T-cell (primary cell): ENCODE measurements around the gene ACADVL. TPM values are rescaled to one million over a fixed set of nuclear protein-coding genes. Genes with fewer than 3 reads are reported as not detected.

Experiments
- ATAC-seq, 4 experiments: fragments of 200-7000 bp in 3 of 4; fragments of 150-1000 bp in 1 of 4; cut with Tn5 transposase; replicated peaks in 1 of 4; 1 replicate in 3 of 4; 2 replicates in 1 of 4; pipeline ENCODE4 v1.10.0; 2021; ENCODE audit warnings: moderate library complexity in 3 of 4, mild to moderate bottlenecking in 2 of 4, moderate number of reproducible peaks in 1 of 4
- CTCF ChIA-PET, 2 donors: fragments of 300-600 bp; sonication (Branson Sonifier 250); formaldehyde crosslinking; loops; one replicate each; lab custom pipeline; 2022; ENCODE audit warnings: antibody characterized with exemption in 2 of 2; lab: Charles Lee
- POLR2A ChIA-PET, 2 donors: fragments of 300-600 bp; sonication (Branson Sonifier 250); formaldehyde crosslinking; loops; one replicate each; lab custom pipeline; 2022; ENCODE audit warnings: antibody characterized with exemption in 2 of 2; lab: Charles Lee
- DNase-seq, 35 experiments: peaks; one replicate each; pipeline versions ENCODE4 v3.0.0 to v3.0.0-alpha.2; 2013 to 2023
- H3K27ac ChIP-seq: one replicate; pipeline ENCODE4 v1.5.1; 2013; ENCODE audit warnings: low read length
- H3K27me3 ChIP-seq, 2 experiments: replicated peaks in 1 of 2; 1 replicate in 1 of 2; 2 replicates in 1 of 2; pipeline versions ENCODE4 v1.6.1 to v1.7.0; 2013; ENCODE audit warnings: low read length in 1 of 2, mixed read lengths in 1 of 2; ENCODE audit not compliant: control insufficient read depth in 2 of 2, insufficient read depth in 2 of 2; ENCODE audit errors: extremely low read depth in 1 of 2
- H3K36me3 ChIP-seq, 2 donors: 1 replicate in 1 of 2; 2 replicates in 1 of 2; pipeline versions ENCODE4 v1.6.1 to v1.7.0; 2013; ENCODE audit warnings: low read length in 1 of 2; ENCODE audit not compliant: control insufficient read depth in 2 of 2, insufficient read depth in 1 of 2; ENCODE audit errors: extremely low read depth in 1 of 2
- H3K4me1 ChIP-seq, 2 experiments: 1 replicate in 1 of 2; 2 replicates in 1 of 2; pipeline versions ENCODE4 v1.6.1 to v1.7.0; 2013; ENCODE audit warnings: low read length in 2 of 2, mixed read lengths in 1 of 2; ENCODE audit not compliant: insufficient read depth in 2 of 2, control insufficient read depth in 1 of 2; ENCODE audit errors: extremely low read depth in 1 of 2
- H3K4me3 ChIP-seq, 2 donors: 1 replicate in 1 of 2; 2 replicates in 1 of 2; pipeline versions ENCODE4 v1.5.1 to v1.7.0; 2013; ENCODE audit warnings: mild to moderate bottlenecking in 2 of 2, low read length in 1 of 2, moderate library complexity in 1 of 2; ENCODE audit not compliant: control insufficient read depth in 1 of 2; ENCODE audit errors: extremely low read depth in 1 of 2
- H3K9me3 ChIP-seq: 2 replicates; pipeline ENCODE4 v1.7.0; 2013
- H3K27ac Mint-ChIP-seq, 2 donors: one replicate each; pipeline ENCODE4 v1.8.0; 2020 to 2021; ENCODE audit warnings: mild to moderate bottlenecking in 2 of 2, mixed read lengths in 2 of 2
- H3K27me3 Mint-ChIP-seq, 2 donors: one replicate each; pipeline ENCODE4 v1.8.0; 2021 to 2022; ENCODE audit warnings: mixed read lengths in 2 of 2
- H3K36me3 Mint-ChIP-seq: one replicate; pipeline ENCODE4 v1.8.0; 2021; ENCODE audit warnings: mixed read lengths
- H3K4me1 Mint-ChIP-seq, 3 donors: one replicate each; pipeline ENCODE4 v1.8.0; 2020 to 2022; ENCODE audit warnings: mixed read lengths in 3 of 3, mild to moderate bottlenecking in 1 of 3
- H3K4me3 Mint-ChIP-seq, 3 donors: one replicate each; pipeline ENCODE4 v1.8.0; 2020 to 2022; ENCODE audit warnings: mild to moderate bottlenecking in 3 of 3, mixed read lengths in 3 of 3, moderate library complexity in 3 of 3
- H3K9me3 Mint-ChIP-seq, 3 donors: one replicate each; pipeline ENCODE4 v1.8.0; 2020 to 2022; ENCODE audit warnings: mixed read lengths in 3 of 3
- WGBS: methylation state at CpG from one replicate; pipeline ENCODE4 v1.1.5; 2013; ENCODE audit warnings: missing lambda C conversion rate; ENCODE audit not compliant: insufficient coverage; 5-methylcytosine and 5-hydroxymethylcytosine counted together
- total RNA-seq, 35 experiments: library from RNA in 6 of 35; stranded (reverse) in 6 of 35; fragments of 120-200 nt in 1 of 35; gene quantifications; one replicate each; pipeline versions ENCODE4 v1.2.1 to v1.2.4 and lab custom pipeline; 2013 to 2026

The ACADVL gene
- total RNA-seq, 5 donors from 2014 or later (not counting 1 experiment from before 2014, with no cell fraction given): 275 to 424 (median 385) TPM

- H3K27ac ChIP-seq: peak overlapping the region; percentile 96
- H3K27me3 ChIP-seq: no peaks in the 10 kb centered on the region
- no peaks in the 10 kb centered on the region for H3K9me3 Mint-ChIP-seq
- H3K27ac Mint-ChIP-seq: peak overlapping the region; percentile 95 to 99
- WGBS: 50% methylated on average over 3 of the region's 9 CpGs
- POLR2A ChIA-PET: interaction anchor here in 1 of 2 donors (0.7 kb wide), 2 partner anchors 26 to 27 kb away, joined by 3 to 4 read pairs; partner anchors contain the start of gene GABARAP
- H3K36me3 ChIP-seq: no peaks in the 10 kb centered on the region
- no peaks in the 10 kb centered on the region for H3K9me3 ChIP-seq
- peak overlapping the region; percentile 61 to 69 for H3K4me3 ChIP-seq
- H3K36me3 Mint-ChIP-seq: no peaks in the 10 kb centered on the region
- peaks cover 36 to 65% of the 10 kb centered on the region in 2 experiments for H3K4me1 ChIP-seq
- DNase-seq (no peak), ATAC-seq (no peak)
- H3K4me1 Mint-ChIP-seq: peaks cover 62 to 70% (median 67%) of the 10 kb centered on the region in 3 donors
- peak overlapping the region; percentile 86 to 92 (median 88) for H3K4me3 Mint-ChIP-seq
- peaks cover 0 to 5% of the 10 kb centered on the region in 2 donors for H3K27me3 Mint-ChIP-seq
- CTCF ChIA-PET: no interaction called here
Measured at GRCh38 chr17:7215136-7215638, 4.6 kb upstream of the ACADVL start.

DNA sequence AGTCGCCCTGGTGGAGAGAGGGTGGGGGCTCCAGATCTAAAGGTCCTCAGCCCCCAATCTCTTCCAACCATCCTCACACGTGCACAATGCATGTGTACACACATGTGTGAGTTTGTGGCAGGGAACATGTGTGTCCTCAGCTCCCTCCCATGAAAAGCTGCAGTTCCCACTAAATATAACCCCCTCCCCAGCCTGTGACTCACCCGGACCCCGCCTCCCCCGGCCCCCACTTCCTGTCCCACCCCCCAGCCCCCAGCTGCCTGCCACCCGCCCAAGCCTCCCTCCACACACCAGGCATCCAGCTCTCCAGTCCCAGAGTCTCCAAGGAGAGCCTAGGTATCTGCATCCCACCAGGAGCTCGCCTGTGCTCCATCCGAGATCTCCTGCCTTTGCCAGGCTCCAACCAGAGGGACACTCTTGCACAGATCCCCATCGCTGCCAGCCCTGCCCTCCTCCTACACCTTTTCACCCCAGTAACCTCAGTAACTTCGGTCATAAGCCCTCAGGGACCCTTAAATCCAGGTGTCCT, 4.0 kb upstream of the ACADVL start:
- Mint-ChIP-seq H3K36me3 (no peaks in the 10 kb centered on the region), H3K4me3 (peak overlapping the region; percentile 31 to 92 (median 37)), H3K27ac (peak overlapping the region; percentile 88 to 99), H3K27me3 (peaks cover 0 to 5% of the 10 kb centered on the region in 2 donors), H3K4me1 (peaks cover 67 to 76% (median 73%) of the 10 kb centered on the region in 3 donors), H3K9me3 (no peaks in the 10 kb centered on the region)
- H3K27ac ChIP-seq: peak overlapping the region; percentile 96
- ATAC-seq: no peak
- DNase-seq: peak in 1 of 35 experiments; percentile 30
- peaks cover 39 to 71% of the 10 kb centered on the region in 2 experiments for H3K4me1 ChIP-seq
- H3K4me3 ChIP-seq: peak overlapping the region in 1 of 2 donors; percentile 69
- H3K27me3 ChIP-seq: no peaks in the 10 kb centered on the region
- ChIA-PET POLR2A (interaction anchor here in 1 of 2 donors (0.7 kb wide), 1 partner anchor 27 kb away, joined by 3 read pairs; the partner anchor contains the start of gene GABARAP), CTCF (no interaction called here)
- 57% methylated on average over 3 of the region's 10 CpGs for WGBS
- no peaks in the 10 kb centered on the region for H3K36me3 ChIP-seq
- H3K9me3 ChIP-seq: no peaks in the 10 kb centered on the region

DNA sequence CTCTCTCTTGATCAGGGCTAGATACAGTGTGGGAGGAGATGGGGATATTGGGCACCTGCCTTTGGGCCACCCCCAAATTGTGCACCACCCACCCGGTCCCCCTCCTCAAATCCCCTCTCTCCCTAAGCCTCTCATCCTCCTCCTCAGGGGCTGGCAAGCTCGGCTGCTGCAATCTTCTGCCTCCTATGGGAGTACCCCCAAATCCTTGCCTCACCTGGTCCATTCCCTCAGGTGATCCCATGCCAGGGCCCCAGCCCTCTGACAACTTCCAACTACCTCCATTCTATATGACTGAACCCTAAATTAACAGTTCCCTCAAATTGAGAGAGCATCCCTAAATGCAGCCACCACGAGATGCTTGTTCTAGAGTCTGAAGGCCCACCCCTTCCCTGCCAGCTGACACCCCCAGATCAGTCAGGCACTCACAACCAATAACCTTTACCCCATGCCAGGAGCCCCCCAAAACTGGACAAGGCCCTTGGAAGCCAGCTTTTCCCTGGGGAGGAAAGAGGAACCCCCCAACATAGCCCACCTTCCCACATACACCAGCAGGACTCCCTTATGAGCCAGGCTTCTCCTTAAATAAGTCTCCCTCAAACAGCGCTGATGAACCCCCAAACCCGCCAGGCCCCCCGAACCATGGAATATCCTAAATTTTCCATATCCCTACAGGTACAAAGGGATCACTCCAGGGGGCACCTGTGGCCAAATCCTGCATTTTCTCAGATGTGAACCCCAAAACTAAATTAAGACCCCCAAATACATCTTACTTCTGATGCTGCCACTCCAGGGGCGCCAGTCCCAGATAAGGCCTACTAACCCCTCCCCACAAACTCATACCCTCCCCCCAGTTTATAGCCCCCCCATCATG, 3.3 kb upstream of the ACADVL start:
- DNase-seq: no peak
- Mint-ChIP-seq H3K9me3 (no peaks in the 10 kb centered on the region), H3K4me1 (peaks cover 74 to 80% (median 80%) of the 10 kb centered on the region in 3 donors), H3K36me3 (no peaks in the 10 kb centered on the region), H3K27me3 (peaks cover 0 to 5% of the 10 kb centered on the region in 2 donors), H3K27ac (peak overlapping the region; percentile 71 to 88), H3K4me3 (peak overlapping the region; percentile 6 to 92 (median 37))
- ATAC-seq: no peak
- H3K4me1 ChIP-seq: peaks cover 40 to 77% of the 10 kb centered on the region in 2 experiments
- ChIA-PET CTCF (interaction anchor here in 1 of 2 donors (0.6 kb wide), 1 partner anchor 12 kb away, joined by 9 read pairs; no protein-coding TSS in a partner anchor), POLR2A (no interaction called here)
- no peaks in the 10 kb centered on the region for H3K27me3 ChIP-seq
- WGBS: 61% methylated on average over 7 of the region's 7 CpGs
- peak overlapping the region in 1 of 2 donors; percentile 29 for H3K4me3 ChIP-seq
- H3K27ac ChIP-seq: peak overlapping the region; percentile 46
- no peaks in the 10 kb centered on the region for H3K9me3 ChIP-seq
- peaks cover 0 to 6% of the 10 kb centered on the region in 2 donors for H3K36me3 ChIP-seq

- H3K4me3 ChIP-seq: peak overlapping the region; percentile 0 to 55
- Mint-ChIP-seq H3K4me3 (peak overlapping the region; percentile 54 to 92 (median 70)), H3K27me3 (no peaks in the 10 kb centered on the region), H3K9me3 (no peaks in the 10 kb centered on the region), H3K36me3 (no peaks in the 10 kb centered on the region), H3K27ac (peak overlapping the region; percentile 76 to 99), H3K4me1 (peaks cover 71 to 77% (median 74%) of the 10 kb centered on the region in 3 donors)
- H3K36me3 ChIP-seq: peaks cover 0 to 13% of the 10 kb centered on the region in 2 donors
- H3K4me1 ChIP-seq: peaks cover 40 to 80% of the 10 kb centered on the region in 2 experiments
- POLR2A ChIA-PET: interaction anchor here in 1 of 2 donors (0.6 kb wide), 2 partner anchors 205 to 253 kb away, joined by 3 to 4 read pairs; no protein-coding TSS in a partner anchor
- DNase-seq (peak in 1 of 35 experiments; percentile 18), ATAC-seq (no peak)
- WGBS: 10% methylated on average over 15 of the region's 32 CpGs
- CTCF ChIA-PET: no interaction called here
- no peaks in the 10 kb centered on the region for H3K27me3 ChIP-seq
- no peaks in the 10 kb centered on the region for H3K9me3 ChIP-seq
- peak overlapping the region; percentile 46 for H3K27ac ChIP-seq
Measured at GRCh38 chr17:7217113-7217987, 2.4 kb upstream of the ACADVL start.

DNA sequence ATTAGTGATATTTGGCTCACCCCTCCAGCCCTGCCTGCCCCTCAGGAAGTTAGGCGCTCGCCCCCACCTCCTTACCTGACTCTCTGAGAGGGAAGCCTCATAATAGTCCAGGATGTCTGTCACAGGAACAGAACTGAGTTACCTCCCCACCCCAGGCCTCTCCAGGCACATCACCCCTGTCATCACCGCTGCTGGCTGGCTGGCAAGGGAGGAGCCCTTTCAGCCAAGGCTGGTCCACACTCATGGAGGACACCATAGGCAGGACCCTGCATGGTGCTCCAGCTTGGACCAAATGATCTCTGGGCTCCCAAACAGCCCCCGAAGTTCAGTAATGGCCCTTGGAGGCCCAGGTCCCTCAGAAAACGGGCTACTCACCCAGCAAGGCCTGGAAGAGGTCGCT, 1.6 kb upstream of the ACADVL start:
- Histone ChIP-seq H3K27ac (no peak overlapping the region), H3K27me3 (no peaks in the 10 kb centered on the region), H3K9me3 (no peaks in the 10 kb centered on the region), H3K4me1 (peaks cover 40 to 78% of the 10 kb centered on the region in 2 experiments), H3K36me3 (peaks cover 2 to 21% of the 10 kb centered on the region in 2 donors), H3K4me3 (peak overlapping the region; percentile 0 to 55)
- WGBS: 74% methylated on average over 4 of the region's 6 CpGs
- H3K27ac Mint-ChIP-seq: peak overlapping the region; percentile 76 to 99
- no peak for ATAC-seq
- CTCF ChIA-PET: no interaction called here
- no peaks in the 10 kb centered on the region for H3K9me3 Mint-ChIP-seq
- no peaks in the 10 kb centered on the region for H3K36me3 Mint-ChIP-seq
- DNase-seq: no peak
- H3K4me3 Mint-ChIP-seq: peak overlapping the region; percentile 9 to 91 (median 70)
- peaks cover 70 to 76% (median 72%) of the 10 kb centered on the region in 3 donors for H3K4me1 Mint-ChIP-seq
- no peaks in the 10 kb centered on the region for H3K27me3 Mint-ChIP-seq
- POLR2A ChIA-PET: interaction anchor here in 1 of 2 donors (0.6 kb wide), 1 partner anchor 206 kb away, joined by 3 read pairs; no protein-coding TSS in a partner anchor
